ENCODE data around the gene CTNNA3.
A peak's percentile ranks its signal among the peaks of the same experiment; 100 is the strongest.
"Not testable (repeated sequence)": the region's sequence is repeated elsewhere in the genome, so short reads cannot be mapped to it uniquely, and the experiment has no call there.

The CTNNA3 gene

GRCh38 chr10:67603701-67604100 lies 92.3 kb downstream of the CTNNA3 start:
- DNase-seq = no peak

- no peak for DNase-seq
These were observed 92.9 kb downstream of the CTNNA3 start for GRCh38 chr10:67603086-67603485.

GRCh38 chr10:67602268-67602950 lies 93.6 kb downstream of the CTNNA3 start:
- DNase-seq = no peak

GRCh38 chr10:67599597-67599996 lies 96.4 kb downstream of the CTNNA3 start:
- DNase-seq = no peak

- no peak for DNase-seq
These were observed 99.4 kb downstream of the CTNNA3 start for GRCh38 chr10:67596641-67597040.

GRCh38 chr10:67587771-67588170 lies 108.2 kb downstream of the CTNNA3 start:
- no peak for DNase-seq

- no peak for DNase-seq
These were observed 120.5 kb downstream of the CTNNA3 start for GRCh38 chr10:67575532-67575931.

GRCh38 chr10:67573484-67573883 lies 122.5 kb downstream of the CTNNA3 start:
- DNase-seq = no peak

GRCh38 chr10:67571503-67571902 lies 124.5 kb downstream of the CTNNA3 start:
- no peak for DNase-seq

GRCh38 chr10:67558311-67558710 lies 137.7 kb downstream of the CTNNA3 start:
- not testable (repeated sequence) for DNase-seq

- no peak for DNase-seq
These were observed 142.7 kb downstream of the CTNNA3 start for GRCh38 chr10:67553254-67553653.

GRCh38 chr10:67550838-67551402 lies 145.1 kb downstream of the CTNNA3 start:
- no peak for DNase-seq

- no peak for DNase-seq
These were observed 145.9 kb downstream of the CTNNA3 start for GRCh38 chr10:67550046-67550445.

GRCh38 chr10:67549390-67549789 lies 146.6 kb downstream of the CTNNA3 start:
- DNase-seq = no peak

GRCh38 chr10:67541411-67541810 lies 154.6 kb downstream of the CTNNA3 start:
- no peak for DNase-seq

GRCh38 chr10:67539312-67539711 lies 156.7 kb downstream of the CTNNA3 start:
- DNase-seq = no peak

GRCh38 chr10:67537906-67538305 lies 158.1 kb downstream of the CTNNA3 start:
- no peak for DNase-seq

GRCh38 chr10:67533376-67533775 lies 162.6 kb downstream of the CTNNA3 start:
- DNase-seq = no peak

GRCh38 chr10:67530990-67531389 lies 165.0 kb downstream of the CTNNA3 start:
- DNase-seq = not testable (repeated sequence)

- DNase-seq = no peak
These were observed 168.6 kb downstream of the CTNNA3 start for GRCh38 chr10:67527351-67527750.

GRCh38 chr10:67521546-67521945 lies 174.4 kb downstream of the CTNNA3 start:
- no peak for DNase-seq

GRCh38 chr10:67520924-67521520 lies 175.0 kb downstream of the CTNNA3 start:
- DNase-seq = peak in 41 of 56 donors; percentile 0 to 71 (median 20)

- no peak for DNase-seq
These were observed 176.6 kb downstream of the CTNNA3 start for GRCh38 chr10:67519434-67519833.
